SU-DHL-6 (cell line): ENCODE measurements around the gene TBL1X.

Source experiments
- EZH2phosphoT487 ChIP-seq: fragments of 200-600 bp; sonication (generic), shearing (Covaris generic); conservative IDR thresholded peaks from 2 replicates; pipeline ENCODE4 v1.6.1; 2018; ENCODE audit warnings: mild to moderate bottlenecking, antibody characterized with exemption, low read length, moderate library complexity, mixed read lengths
- TF ChIP-seq, protein P1 (sequence below): fragments of 200-600 bp; sonication (generic); IDR thresholded peaks from one replicate; pipeline ENCODE4 v1.5.1; 2017; ENCODE audit warnings: antibody characterized with exemption, mild to moderate bottlenecking, low read length, moderate library complexity; ENCODE audit not compliant: insufficient read depth, poor library complexity, severe bottlenecking

DNA sequence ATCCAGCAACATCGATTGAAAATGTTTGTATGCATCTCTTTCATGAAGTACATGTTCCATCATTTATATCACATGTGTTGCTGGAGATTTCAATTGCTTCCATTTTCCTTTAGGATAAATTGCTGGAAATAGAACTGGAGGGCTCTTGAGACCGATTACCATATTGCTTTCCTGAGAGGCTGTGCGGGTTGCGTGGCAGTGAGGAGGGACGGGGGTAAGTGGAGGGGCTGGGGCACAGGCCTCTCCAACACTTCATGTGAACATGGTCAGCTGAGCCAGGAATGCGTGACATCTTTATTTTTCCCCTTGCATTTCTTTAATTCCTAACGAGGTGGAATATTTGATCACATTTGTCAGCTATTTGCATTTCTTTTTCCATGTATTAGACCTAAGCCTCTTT lies 144.6 kb downstream of the TBL1X start:
- TF ChIP-seq, protein P1, sequence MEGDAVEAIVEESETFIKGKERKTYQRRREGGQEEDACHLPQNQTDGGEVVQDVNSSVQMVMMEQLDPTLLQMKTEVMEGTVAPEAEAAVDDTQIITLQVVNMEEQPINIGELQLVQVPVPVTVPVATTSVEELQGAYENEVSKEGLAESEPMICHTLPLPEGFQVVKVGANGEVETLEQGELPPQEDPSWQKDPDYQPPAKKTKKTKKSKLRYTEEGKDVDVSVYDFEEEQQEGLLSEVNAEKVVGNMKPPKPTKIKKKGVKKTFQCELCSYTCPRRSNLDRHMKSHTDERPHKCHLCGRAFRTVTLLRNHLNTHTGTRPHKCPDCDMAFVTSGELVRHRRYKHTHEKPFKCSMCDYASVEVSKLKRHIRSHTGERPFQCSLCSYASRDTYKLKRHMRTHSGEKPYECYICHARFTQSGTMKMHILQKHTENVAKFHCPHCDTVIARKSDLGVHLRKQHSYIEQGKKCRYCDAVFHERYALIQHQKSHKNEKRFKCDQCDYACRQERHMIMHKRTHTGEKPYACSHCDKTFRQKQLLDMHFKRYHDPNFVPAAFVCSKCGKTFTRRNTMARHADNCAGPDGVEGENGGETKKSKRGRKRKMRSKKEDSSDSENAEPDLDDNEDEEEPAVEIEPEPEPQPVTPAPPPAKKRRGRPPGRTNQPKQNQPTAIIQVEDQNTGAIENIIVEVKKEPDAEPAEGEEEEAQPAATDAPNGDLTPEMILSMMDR: no peak
- no peak for TF ChIP-seq EZH2phosphoT487
